ENCODE measurements around the gene RBM47. TPM values are rescaled to one million over a fixed set of nuclear protein-coding genes. Genes with fewer than 3 reads are reported as not detected.

The RBM47 gene
- total RNA-seq, 1 experiment from 2014 or later = not detected

DNA sequence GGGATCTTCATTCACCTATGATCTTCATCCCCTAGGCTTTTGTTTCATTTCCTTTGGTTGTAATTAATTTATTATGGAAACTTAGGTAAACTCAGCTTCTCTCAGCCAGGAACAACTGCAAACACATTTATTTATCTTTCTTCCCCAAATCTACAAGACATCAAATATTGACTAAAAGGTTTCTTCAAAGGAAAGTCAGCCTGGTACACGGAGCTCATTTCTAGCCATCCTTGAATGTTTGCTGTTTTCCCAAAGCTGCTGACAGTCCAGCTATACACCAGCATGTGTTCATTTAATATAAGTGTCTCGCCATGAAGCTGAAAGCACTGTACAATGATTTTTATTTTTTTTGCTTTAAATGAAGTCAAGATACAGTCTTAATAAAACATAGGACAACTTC, 16.8 kb downstream of the RBM47 start:
- Histone ChIP-seq H3K36me3 (no peaks in the 10 kb centered on the region), H3K4me3 (no peak overlapping the region), H3K27me3 (no peaks in the 10 kb centered on the region), H3K27ac (no peak overlapping the region), H3K9me3 (replicated peaks) (no peaks in the 10 kb centered on the region), H3K4me1 (no peaks in the 10 kb centered on the region)
- no peak for DNase-seq

DNA sequence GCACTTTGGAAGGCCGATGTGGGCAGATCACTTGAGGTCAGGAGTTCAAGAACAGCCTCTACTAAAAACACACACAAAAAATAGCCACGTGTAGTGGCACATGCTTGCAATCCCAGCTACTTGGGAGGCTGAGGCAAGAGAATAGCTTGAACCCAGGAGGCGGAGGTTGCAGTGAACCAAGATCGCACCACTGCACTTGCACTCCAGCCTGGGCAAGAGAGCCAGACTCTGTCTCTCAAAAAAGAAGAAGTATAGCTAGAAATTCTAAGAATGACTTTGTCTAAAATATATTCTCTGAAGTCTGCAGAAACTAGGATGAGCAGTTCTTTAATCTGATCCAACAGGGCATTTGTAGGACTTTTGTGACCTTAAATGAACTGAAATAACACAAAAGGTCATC, 17.4 kb downstream of the RBM47 start:
- no peaks in the 10 kb centered on the region for H3K36me3 ChIP-seq
- H3K27ac ChIP-seq = no peak overlapping the region
- no peak for DNase-seq
- H3K27me3 ChIP-seq = no peaks in the 10 kb centered on the region
- no peaks in the 10 kb centered on the region for H3K9me3 ChIP-seq (replicated peaks)
- no peak overlapping the region for H3K4me3 ChIP-seq
- H3K4me1 ChIP-seq = no peaks in the 10 kb centered on the region

DNA sequence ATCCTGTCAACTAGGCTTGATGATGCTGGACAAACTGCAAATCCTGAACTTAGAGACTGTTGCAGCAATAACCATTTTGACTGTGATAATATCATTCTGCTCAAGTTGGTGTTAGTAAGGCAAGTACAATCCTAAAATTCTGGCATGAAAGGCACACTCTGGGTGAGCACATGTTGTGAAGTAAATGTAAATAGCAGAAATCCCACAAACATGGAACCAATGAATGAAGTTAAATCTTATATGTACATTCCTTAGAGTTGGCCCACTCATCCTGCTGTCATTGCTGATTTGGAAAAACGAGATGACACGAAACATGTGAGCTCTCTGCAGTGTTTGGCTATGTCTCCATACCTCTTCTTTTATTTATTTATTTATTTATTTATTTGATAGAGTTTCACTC, 21.0 kb downstream of the RBM47 start:
- H3K27ac ChIP-seq = no peak overlapping the region
- no peak for DNase-seq
- no peaks in the 10 kb centered on the region for H3K9me3 ChIP-seq (replicated peaks)
- H3K27me3 ChIP-seq = no peaks in the 10 kb centered on the region
- no peak overlapping the region for H3K4me3 ChIP-seq
- H3K4me1 ChIP-seq = no peaks in the 10 kb centered on the region
- H3K36me3 ChIP-seq = no peaks in the 10 kb centered on the region

DNA sequence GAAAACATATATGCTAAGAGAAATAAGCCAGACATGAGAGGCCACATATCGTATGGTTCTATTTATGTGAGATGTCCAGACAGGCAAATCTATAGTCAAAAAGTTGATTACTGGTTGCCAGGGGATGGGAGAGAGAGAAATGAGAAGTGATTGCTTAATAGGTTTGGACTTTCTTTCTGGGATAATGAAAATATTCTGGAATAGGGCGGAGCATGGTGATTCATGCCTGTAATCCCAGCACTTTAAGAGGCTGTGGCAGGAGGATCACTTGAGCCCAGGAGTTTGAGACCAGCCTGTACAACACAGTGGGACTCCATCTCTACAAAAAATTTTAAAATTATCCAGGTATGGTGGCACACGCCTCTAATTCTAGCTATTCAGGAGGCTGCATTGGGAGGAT, 22.4 kb downstream of the RBM47 start:
- Histone ChIP-seq H3K27me3 (no peaks in the 10 kb centered on the region), H3K27ac (no peak overlapping the region), H3K4me3 (no peak overlapping the region), H3K9me3 (replicated peaks) (no peaks in the 10 kb centered on the region), H3K4me1 (no peaks in the 10 kb centered on the region), H3K36me3 (no peaks in the 10 kb centered on the region)
- no peak for DNase-seq

DNA sequence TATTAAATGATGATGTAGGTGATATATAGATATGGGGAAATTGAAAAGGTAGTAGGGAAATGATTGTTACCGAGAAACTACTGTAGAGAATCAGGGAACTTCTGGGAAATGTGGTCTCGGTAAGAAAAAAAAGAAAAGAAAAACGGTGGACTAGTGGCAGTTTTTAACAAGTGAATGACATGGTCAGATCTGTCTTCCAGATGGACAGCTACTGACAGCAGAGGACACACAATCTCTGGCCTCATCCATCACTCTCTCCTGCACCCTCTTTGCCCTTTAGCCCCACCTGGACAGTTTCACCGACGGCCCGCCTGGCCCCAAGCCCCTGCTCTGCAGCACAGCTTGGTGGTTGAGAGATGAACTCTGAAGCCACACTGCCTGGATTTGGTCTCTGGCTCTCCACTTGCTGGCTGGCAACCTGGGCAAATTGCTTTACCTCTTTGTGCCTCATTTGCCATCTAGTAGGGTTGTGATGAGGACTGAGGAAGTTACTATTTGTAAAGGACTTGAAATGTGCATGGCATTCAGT, 23.4 kb downstream of the RBM47 start:
- no peak for DNase-seq
- Histone ChIP-seq H3K36me3 (no peaks in the 10 kb centered on the region), H3K4me1 (no peaks in the 10 kb centered on the region), H3K27me3 (no peaks in the 10 kb centered on the region), H3K27ac (no peak overlapping the region), H3K9me3 (replicated peaks) (no peaks in the 10 kb centered on the region), H3K4me3 (no peak overlapping the region)

DNA sequence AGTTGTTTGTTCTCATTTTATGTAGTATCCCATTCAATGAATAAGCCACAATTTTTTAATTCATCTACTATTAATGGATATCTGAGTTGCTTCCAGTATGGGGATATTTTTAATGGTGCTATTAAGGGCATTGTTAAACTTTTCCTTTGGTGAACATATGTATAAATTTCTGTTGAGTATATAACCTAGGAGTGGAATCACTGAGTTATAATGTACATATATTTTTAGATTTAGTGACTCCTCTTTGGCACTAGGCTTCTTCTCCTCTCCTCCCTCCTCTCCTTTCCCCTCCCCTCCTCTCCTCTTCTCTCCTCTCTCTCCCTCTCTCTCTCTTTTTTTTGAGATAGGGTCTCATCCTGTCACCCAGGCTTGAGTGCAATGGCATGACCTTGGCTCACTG, 26.4 kb downstream of the RBM47 start:
- no peak overlapping the region for H3K4me3 ChIP-seq
- H3K4me1 ChIP-seq = no peaks in the 10 kb centered on the region
- H3K9me3 ChIP-seq (replicated peaks) = no peaks in the 10 kb centered on the region
- H3K27me3 ChIP-seq = no peaks in the 10 kb centered on the region
- no peak for DNase-seq
- no peak overlapping the region for H3K27ac ChIP-seq
- no peaks in the 10 kb centered on the region for H3K36me3 ChIP-seq

DNA sequence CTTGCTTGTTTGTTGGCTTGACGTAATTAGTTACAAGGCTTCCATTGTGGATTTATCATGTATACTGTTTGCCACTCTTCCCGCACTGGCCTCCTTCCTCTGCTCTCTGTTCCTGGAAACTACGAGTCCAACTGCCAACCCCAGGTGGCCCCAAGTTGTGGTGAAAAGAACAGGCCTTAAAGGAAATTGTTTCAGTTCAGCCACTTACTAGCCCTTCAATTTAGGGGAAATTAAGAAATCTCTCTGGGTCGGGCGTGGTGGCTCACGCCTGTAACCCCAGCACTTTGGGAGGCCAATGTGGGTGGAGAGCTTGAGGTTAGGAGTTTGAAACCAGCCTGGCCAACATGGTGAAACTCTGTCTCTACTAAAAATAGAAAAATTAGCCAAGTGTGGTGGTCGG, 28.0 kb downstream of the RBM47 start:
- Histone ChIP-seq H3K27ac (no peak overlapping the region), H3K4me1 (no peaks in the 10 kb centered on the region)

DNA sequence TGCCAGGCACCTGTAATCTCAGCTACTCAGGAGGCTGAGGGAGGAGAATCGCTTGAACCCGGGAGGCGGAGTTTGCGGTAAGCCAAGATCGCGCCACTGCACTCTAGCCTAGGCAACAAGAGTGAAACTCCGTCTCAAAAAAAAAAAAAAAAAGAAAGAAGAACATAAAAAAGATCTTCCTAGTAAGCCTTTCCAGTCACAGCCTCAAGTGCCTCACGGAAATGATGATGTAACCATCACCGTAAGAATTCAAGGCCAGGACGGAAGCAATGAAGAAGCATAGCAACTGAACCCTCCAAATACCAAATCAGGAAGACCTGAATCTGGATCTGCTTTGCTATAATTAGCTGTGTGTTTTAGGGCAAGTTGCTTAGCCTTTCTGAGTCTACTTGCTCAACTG, 28.8 kb downstream of the RBM47 start:
- no peak for DNase-seq
- no peak overlapping the region for H3K27ac ChIP-seq
- H3K27me3 ChIP-seq = peaks cover 5% of the 10 kb centered on the region; the same call in 1 of the 2 replicates

More for the DNA sequence above, 28.0 kb downstream of the RBM47 start:
- no peaks in the 10 kb centered on the region for H3K9me3 ChIP-seq (replicated peaks)
- H3K36me3 ChIP-seq = no peaks in the 10 kb centered on the region
- H3K4me3 ChIP-seq = no peak overlapping the region
- H3K27me3 ChIP-seq = peaks cover 5% of the 10 kb centered on the region; the same call in 1 of the 2 replicates
- no peak for DNase-seq

DNA sequence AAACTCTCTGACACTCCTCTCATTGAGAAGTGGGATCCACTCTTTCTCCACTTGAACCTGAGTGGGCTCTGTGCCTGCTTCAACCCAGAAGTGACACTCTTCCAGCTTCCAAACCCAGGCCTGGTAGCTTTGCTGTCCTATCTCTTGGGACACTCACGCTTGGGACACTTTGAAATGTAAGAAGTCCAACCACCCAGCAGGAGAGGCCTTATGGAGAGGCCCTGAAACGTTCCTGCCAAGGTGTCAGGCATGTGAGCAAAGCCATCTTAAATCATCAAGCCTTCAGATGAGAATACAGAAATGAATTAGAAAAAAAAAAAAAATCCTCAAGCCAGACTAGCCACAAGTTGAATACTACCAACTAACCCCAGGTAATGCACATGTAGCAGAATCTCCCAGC, 30.2 kb downstream of the RBM47 start:
- Histone ChIP-seq H3K9me3 (replicated peaks) (no peaks in the 10 kb centered on the region), H3K4me1 (no peaks in the 10 kb centered on the region), H3K27me3 (peaks cover 5% of the 10 kb centered on the region; the same call in 1 of the 2 replicates), H3K4me3 (no peak overlapping the region), H3K27ac (no peak overlapping the region), H3K36me3 (no peaks in the 10 kb centered on the region)
- no peak for DNase-seq

More for the DNA sequence above, 28.8 kb downstream of the RBM47 start:
- H3K4me3 ChIP-seq = no peak overlapping the region
- H3K4me1 ChIP-seq = no peaks in the 10 kb centered on the region
- H3K36me3 ChIP-seq = no peaks in the 10 kb centered on the region
- H3K9me3 ChIP-seq (replicated peaks) = no peaks in the 10 kb centered on the region

DNA sequence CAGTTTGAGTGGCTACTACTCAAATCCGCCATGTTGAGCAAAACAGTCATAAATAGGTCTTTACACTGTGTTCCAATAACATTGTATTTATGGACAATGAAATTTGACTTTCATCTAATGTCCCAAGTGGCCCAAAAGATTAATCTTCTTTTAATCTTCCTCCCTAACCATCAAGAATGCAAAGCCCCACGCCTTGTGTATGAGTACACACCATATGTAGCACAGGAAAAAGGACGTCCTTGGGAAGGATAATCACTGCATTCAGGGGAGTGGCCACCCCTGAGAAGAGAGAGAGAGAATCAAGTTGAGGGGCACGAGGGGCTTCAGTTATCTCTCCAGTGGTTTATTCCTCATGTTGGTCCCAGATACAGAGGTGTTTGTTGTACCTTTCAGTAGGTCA, 33.1 kb downstream of the RBM47 start:
- H3K27me3 ChIP-seq = peaks cover 5% of the 10 kb centered on the region; the same call in 1 of the 2 replicates
- H3K36me3 ChIP-seq = no peaks in the 10 kb centered on the region
- no peak for DNase-seq
- no peaks in the 10 kb centered on the region for H3K4me1 ChIP-seq
- no peaks in the 10 kb centered on the region for H3K9me3 ChIP-seq (replicated peaks)
- no peak overlapping the region for H3K4me3 ChIP-seq
- no peak overlapping the region for H3K27ac ChIP-seq

DNA sequence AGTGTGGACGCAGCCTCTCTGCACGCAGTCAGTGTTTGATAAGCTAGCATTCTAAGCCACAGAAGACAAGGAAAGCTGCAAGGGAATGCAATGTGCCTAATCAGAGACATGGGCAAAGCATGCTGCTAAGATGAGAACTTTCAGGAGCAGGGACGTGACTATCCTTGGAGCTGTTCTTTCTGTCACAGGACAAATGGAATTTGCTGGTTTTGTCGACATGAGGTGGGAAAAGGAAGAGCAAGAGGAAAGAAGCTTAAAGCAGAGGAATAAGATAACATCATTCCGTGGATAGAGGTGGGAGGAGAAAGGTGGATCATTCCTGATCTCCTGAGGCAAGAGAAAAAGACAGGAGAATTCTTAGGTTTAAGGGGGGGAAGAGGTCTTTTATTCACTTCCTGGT, 33.7 kb downstream of the RBM47 start:
- no peak overlapping the region for H3K4me3 ChIP-seq
- H3K36me3 ChIP-seq = no peaks in the 10 kb centered on the region
- DNase-seq = no peak
- no peaks in the 10 kb centered on the region for H3K9me3 ChIP-seq (replicated peaks)
- peaks cover 5% of the 10 kb centered on the region; the same call in 1 of the 2 replicates for H3K27me3 ChIP-seq
- H3K27ac ChIP-seq = no peak overlapping the region
- H3K4me1 ChIP-seq = no peaks in the 10 kb centered on the region

DNA sequence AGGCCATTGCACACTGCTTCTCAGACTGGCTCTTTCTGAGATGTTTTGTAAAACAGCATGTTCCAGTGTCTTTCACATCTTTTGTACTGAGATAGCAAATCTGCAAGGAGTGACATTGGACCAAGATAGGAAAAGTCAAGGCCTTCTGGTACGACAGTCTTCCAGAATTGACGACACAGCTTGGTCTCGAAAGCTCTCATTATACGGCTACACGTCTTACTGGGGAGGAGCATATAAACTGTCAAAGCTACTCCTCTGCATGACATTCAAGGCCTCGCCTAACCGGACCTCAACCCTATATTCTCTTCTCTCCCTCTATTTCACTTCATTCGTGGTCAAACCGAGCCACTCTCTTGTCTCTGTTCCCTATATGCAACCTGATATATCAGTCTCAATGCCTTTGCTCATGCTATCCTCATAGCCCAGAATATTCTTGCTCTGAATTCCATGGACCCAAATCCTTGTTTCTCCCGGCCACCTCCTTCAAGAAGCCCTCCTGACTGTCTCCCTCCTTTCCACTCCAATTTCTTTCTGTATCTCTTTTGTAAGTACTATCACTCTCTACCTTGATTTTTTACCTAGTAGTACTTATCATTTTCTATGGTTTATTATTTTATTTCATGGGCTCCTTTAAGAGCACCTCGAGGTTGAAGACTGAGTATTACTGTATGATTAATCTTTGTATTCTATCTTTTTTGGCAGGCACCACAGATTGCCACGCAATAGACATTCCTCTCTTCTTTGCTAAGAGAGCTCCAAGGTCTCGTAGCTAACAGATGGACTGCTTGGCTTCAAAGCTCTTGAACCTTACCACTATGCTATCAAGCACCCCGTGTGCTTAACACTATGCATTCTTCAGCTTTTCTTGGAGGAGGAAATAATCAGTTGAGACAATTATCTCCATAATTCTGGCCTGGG, 35.1 kb downstream of the RBM47 start:
- DNase-seq = no peak
- Histone ChIP-seq H3K27ac (no peak overlapping the region), H3K4me1 (no peaks in the 10 kb centered on the region), H3K36me3 (no peaks in the 10 kb centered on the region), H3K27me3 (peaks cover 5% of the 10 kb centered on the region; the same call in 1 of the 2 replicates), H3K4me3 (no peak overlapping the region), H3K9me3 (replicated peaks) (no peaks in the 10 kb centered on the region)

DNA sequence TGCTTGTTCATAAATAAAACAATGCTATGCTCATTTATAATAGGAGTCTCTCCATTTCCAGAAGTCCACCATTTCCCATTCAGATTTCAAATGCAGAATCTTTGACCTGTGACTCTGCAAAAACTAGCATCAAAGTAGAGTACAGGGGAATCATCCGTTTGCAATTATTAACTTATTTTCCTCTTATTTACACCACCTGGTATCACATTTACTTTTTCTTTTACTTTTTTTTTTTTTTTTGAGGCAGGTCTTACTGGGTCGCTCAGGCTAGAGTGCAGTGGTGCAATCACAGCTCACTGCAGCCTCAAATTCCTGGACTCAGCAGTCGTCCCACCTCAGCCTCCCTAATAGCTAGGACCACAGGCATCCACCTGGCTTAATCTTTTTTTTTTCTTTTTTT, 37.6 kb downstream of the RBM47 start:
- Histone ChIP-seq H3K4me1 (no peaks in the 10 kb centered on the region), H3K27me3 (no peaks in the 10 kb centered on the region)

DNA sequence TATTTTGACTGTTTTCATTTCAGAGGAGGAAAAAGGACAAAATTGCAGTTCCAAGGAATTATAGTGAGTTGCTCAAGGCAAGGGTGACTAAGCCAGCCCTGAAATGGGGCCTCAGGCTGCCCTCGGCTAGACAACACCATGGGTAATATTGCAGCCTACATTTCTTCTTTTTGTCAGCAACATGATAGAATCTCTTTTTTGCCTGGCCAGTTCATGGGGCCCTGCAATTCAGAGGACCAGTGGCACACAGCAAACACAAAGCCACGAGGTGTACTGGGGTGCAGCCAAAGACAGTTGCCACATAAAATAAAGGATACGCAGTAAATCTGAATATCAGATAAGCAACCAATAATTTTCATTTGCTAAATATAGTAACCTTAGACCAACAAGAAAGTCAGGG, 41.8 kb downstream of the RBM47 start:
- H3K27me3 ChIP-seq = peaks cover 5% of the 10 kb centered on the region; the same call in 1 of the 2 replicates
- H3K27ac ChIP-seq = no peak overlapping the region
- no peak for DNase-seq
- no peak overlapping the region for H3K4me3 ChIP-seq
- no peaks in the 10 kb centered on the region for H3K4me1 ChIP-seq
- no peaks in the 10 kb centered on the region for H3K36me3 ChIP-seq
- no peaks in the 10 kb centered on the region for H3K9me3 ChIP-seq (replicated peaks)

More for the DNA sequence above, 37.6 kb downstream of the RBM47 start:
- H3K9me3 ChIP-seq (replicated peaks) = no peaks in the 10 kb centered on the region
- no peak overlapping the region for H3K4me3 ChIP-seq
- no peaks in the 10 kb centered on the region for H3K36me3 ChIP-seq
- DNase-seq = no peak
- H3K27ac ChIP-seq = no peak overlapping the region

DNA sequence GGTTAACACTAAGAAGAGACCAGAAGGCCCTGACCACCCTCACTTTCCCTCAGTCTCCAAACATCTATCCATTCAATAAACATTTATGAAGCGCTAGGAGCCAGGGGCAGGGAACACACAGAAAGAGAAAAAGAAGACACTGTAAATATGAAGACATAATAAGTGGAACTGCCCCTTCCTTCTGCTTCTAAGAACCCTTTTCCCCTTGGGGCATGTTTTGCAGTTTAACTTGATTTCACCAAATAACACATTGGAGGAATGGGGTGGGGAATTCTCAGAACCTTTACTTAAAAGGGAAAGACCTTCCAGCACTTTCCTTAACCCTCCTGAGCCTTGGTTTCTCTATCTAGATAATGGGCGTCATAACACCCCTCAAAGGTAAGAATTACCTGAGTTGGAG, 42.3 kb downstream of the RBM47 start:
- Histone ChIP-seq H3K36me3 (no peaks in the 10 kb centered on the region), H3K4me1 (no peaks in the 10 kb centered on the region), H3K27ac (no peak overlapping the region), H3K9me3 (replicated peaks) (no peaks in the 10 kb centered on the region), H3K4me3 (no peak overlapping the region), H3K27me3 (peaks cover 5% of the 10 kb centered on the region; the same call in 1 of the 2 replicates)
- no peak for DNase-seq

All from SJCRH30 (cell line).